Measurements from ENCODE around the gene CD3E. TPM values are rescaled to one million over a fixed set of nuclear protein-coding genes. Genes with fewer than 3 reads are reported as not detected.

CD3E gene
- total and polyA plus RNA-seq, 2 of the 13 experiments (the other 11 are each of a cell fraction or from before 2014, with no cell fraction given) = not detected

- Histone ChIP-seq H3K27ac (ENCODE audit: extremely low read length, insufficient read depth, low read length) (no peak overlapping the region), H3K4me2 (ENCODE audit: low read depth, low read length) (no peak overlapping the region), H3K4me3 (replicated peaks in 1 of 3; ENCODE audit: insufficient read depth in 1 of 3, low read depth in 2 of 3, low read length in 3 of 3) (no peak overlapping the region), H3K36me3 (replicated peaks in 1 of 2; ENCODE audit: control insufficient read depth in 1 of 2, insufficient read depth in 2 of 2, low read length in 2 of 2) (no peaks in the 10 kb centered on the region), H3K79me2 (ENCODE audit: insufficient read depth, low read length) (no peaks in the 10 kb centered on the region), H2AFZ (ENCODE audit: low read length) (no peak overlapping the region), H3K9ac (ENCODE audit: insufficient read depth, low read depth, low read length) (no peak overlapping the region), H4K20me1 (ENCODE audit: insufficient read depth, low read length) (no peaks in the 10 kb centered on the region; the same call in 1 of the 2 replicates), H3K27me3 (ENCODE audit: control insufficient read depth in 1 of 2, insufficient read depth in 2 of 2, low read length in 2 of 2) (peaks cover 2 to 35% of the 10 kb centered on the region in 2 experiments; a peak in 4 of 5 replicates), H3K9me3 (ENCODE audit: low read length) (no peaks in the 10 kb centered on the region), H3K4me1 (ENCODE audit: insufficient read depth, low read length) (peaks cover 18% of the 10 kb centered on the region)
- FAIRE-seq (no peak), DNase-seq (ENCODE audit: low spot score) (no peak), ATAC-seq (no peak)
- intact Hi-C loops (cut with micrococcal nuclease; ENCODE audit: unreplicated experiment) (no loop called here), in situ Hi-C loops (cut with HindIII; ENCODE audit: extremely low pct_ligation_motif_present, low pct_unique_long_range_greater_than_20kb) (loop anchor here (5.0 kb wide), 1 partner anchor 41 kb away; no protein-coding TSS in a partner anchor)
- WGBS (ENCODE audit: low lambda C conversion rate) = 33% methylated on average over 3 of the region's 3 CpGs
- no peak for TF ChIP-seq RCOR2 (CRISPR knock-in tag; IDR thresholded peaks at IDR 0.05)
- BruUV-seq (replicated peaks) = no TSS peak
- CTCF ChIA-PET (ENCODE audit: low intra/inter-chr PET ratio, low total read pairs) = no interaction called here
- POLR2A ChIA-PET = no interaction called here
Measured at GRCh38 chr11:118310781-118311485, 6.4 kb downstream of the CD3E start.

DNA sequence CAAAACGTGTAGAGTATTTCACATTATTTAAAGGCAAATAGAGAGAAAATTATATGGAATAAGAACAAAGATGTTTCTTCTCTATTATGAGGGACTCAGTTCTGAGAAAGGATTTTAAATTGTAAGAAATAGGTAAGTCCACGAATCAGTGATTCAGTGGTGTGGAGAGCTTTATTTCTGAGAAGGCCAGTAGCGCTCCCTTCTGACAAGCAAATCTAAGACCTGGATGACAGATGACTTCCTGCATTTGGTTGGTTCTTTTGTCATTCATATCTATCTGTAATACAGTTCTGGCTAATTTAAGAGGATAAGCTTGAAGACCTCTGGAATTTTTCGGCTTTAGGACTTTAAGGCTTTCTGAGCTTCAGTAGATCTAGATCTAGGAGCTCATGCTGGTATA, 7.0 kb downstream of the CD3E start:
- BruUV-seq (replicated peaks) = no TSS peak
- Histone ChIP-seq H4K20me1 (ENCODE audit: insufficient read depth, low read length) (no peaks in the 10 kb centered on the region; the same call in 1 of the 2 replicates), H3K4me2 (ENCODE audit: low read depth, low read length) (no peak overlapping the region), H3K27me3 (ENCODE audit: control insufficient read depth in 1 of 2, insufficient read depth in 2 of 2, low read length in 2 of 2) (peaks cover 2 to 38% of the 10 kb centered on the region in 2 experiments; a peak in 4 of 5 replicates), H3K4me3 (replicated peaks in 1 of 3; ENCODE audit: insufficient read depth in 1 of 3, low read depth in 2 of 3, low read length in 3 of 3) (no peak overlapping the region), H3K9me3 (ENCODE audit: low read length) (no peaks in the 10 kb centered on the region), H3K9ac (ENCODE audit: insufficient read depth, low read depth, low read length) (no peak overlapping the region), H3K27ac (ENCODE audit: extremely low read length, insufficient read depth, low read length) (no peak overlapping the region), H2AFZ (ENCODE audit: low read length) (no peak overlapping the region), H3K79me2 (ENCODE audit: insufficient read depth, low read length) (no peaks in the 10 kb centered on the region), H3K36me3 (replicated peaks in 1 of 2; ENCODE audit: control insufficient read depth in 1 of 2, insufficient read depth in 2 of 2, low read length in 2 of 2) (no peaks in the 10 kb centered on the region), H3K4me1 (ENCODE audit: insufficient read depth, low read length) (peaks cover 24% of the 10 kb centered on the region)
- 24% methylated on average over 4 of the region's 4 CpGs for WGBS (ENCODE audit: low lambda C conversion rate)
- intact Hi-C loops (cut with micrococcal nuclease; ENCODE audit: unreplicated experiment) = no loop called here
- ChIA-PET POLR2A (no interaction called here), CTCF (ENCODE audit: low intra/inter-chr PET ratio, low total read pairs) (no interaction called here)
- FAIRE-seq = no peak
- DNase-seq (ENCODE audit: low spot score) = no peak
- in situ Hi-C loops (cut with HindIII; ENCODE audit: extremely low pct_ligation_motif_present, low pct_unique_long_range_greater_than_20kb) = loop anchor here (5.0 kb wide), 1 partner anchor 41 kb away; no protein-coding TSS in a partner anchor
- ATAC-seq = no peak
- TF ChIP-seq REL (CRISPR knock-in tag; conservative IDR thresholded peaks at IDR 0.05) (no peak), CREM (IDR thresholded peaks at IDR 0.05) (no peak), CREM (CRISPR knock-in tag; IDR thresholded peaks at IDR 0.05) (no peak), CENPT (CRISPR knock-in tag; IDR thresholded peaks at IDR 0.05; ENCODE audit: low read depth) (no peak), ARID2 (CRISPR knock-in tag; IDR thresholded peaks at IDR 0.05; ENCODE audit: borderline replicate concordance) (no peak), ZNF589 (CRISPR knock-in tag; conservative IDR thresholded peaks at IDR 0.05) (no peak), TEAD2 (CRISPR knock-in tag; IDR thresholded peaks at IDR 0.05) (no peak), SMAD1 (CRISPR knock-in tag; IDR thresholded peaks at IDR 0.05; ENCODE audit: borderline replicate concordance, low read depth) (no peak), MED1 (CRISPR knock-in tag; IDR thresholded peaks at IDR 0.05) (no peak), PCBP2 (optimal IDR thresholded peaks at IDR 0.05; ENCODE audit: low read depth, low read length, poor library complexity, severe bottlenecking) (no peak), ZNF329 (CRISPR knock-in tag; IDR thresholded peaks at IDR 0.05; ENCODE audit: low read depth) (no peak), ZNF558 (CRISPR knock-in tag; IDR thresholded peaks at IDR 0.05; ENCODE audit: borderline replicate concordance) (no peak)
- TF ChIP-seq, protein P1, sequence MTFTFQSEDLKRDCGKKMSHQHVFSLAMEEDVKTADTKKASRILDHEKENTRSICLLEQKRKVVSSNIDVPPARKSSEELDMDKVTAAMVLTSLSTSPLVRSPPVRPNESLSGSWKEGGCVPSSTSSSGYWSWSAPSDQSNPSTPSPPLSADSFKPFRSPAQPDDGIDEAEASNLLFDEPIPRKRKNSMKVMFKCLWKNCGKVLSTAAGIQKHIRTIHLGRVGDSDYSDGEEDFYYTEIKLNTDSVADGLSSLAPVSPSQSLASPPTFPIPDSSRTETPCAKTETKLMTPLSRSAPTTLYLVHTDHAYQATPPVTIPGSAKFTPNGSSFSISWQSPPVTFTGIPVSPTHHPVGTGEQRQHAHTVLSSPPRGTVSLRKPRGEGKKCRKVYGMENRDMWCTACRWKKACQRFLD (CRISPR knock-in tag; IDR thresholded peaks at IDR 0.05; ENCODE audit: borderline replicate concordance) = no peak
- TF ChIP-seq, protein P2, sequence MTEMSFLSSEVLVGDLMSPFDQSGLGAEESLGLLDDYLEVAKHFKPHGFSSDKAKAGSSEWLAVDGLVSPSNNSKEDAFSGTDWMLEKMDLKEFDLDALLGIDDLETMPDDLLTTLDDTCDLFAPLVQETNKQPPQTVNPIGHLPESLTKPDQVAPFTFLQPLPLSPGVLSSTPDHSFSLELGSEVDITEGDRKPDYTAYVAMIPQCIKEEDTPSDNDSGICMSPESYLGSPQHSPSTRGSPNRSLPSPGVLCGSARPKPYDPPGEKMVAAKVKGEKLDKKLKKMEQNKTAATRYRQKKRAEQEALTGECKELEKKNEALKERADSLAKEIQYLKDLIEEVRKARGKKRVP (CRISPR knock-in tag; IDR thresholded peaks at IDR 0.05) = no peak
